Duodenal mucosa (tissue), 2 donors: ENCODE measurements around the gene CENPT.

Experiments used
- H3K27ac ChIP-seq: one replicate; pipeline ENCODE4 v1.7.0; 2013; ENCODE audit warnings: low read depth, low read length
- H3K27me3 ChIP-seq, 2 donors: one replicate each; pipeline ENCODE4 v1.7.0; 2013; ENCODE audit warnings: low read length in 2 of 2, control low read depth in 1 of 2; ENCODE audit not compliant: insufficient read depth in 2 of 2, control insufficient read depth in 1 of 2
- H3K36me3 ChIP-seq, 2 donors: one replicate each; pipeline ENCODE4 v1.7.0; 2013; ENCODE audit warnings: low read length in 2 of 2, control low read depth in 1 of 2; ENCODE audit not compliant: insufficient read depth in 2 of 2, control insufficient read depth in 1 of 2
- H3K4me1 ChIP-seq, 2 donors: one replicate each; pipeline ENCODE4 v1.7.0; 2013; ENCODE audit warnings: low read length in 2 of 2, control low read depth in 1 of 2; ENCODE audit not compliant: insufficient read depth in 2 of 2, control insufficient read depth in 1 of 2
- H3K4me3 ChIP-seq, 2 donors: one replicate each; pipeline ENCODE4 v1.7.0; 2013; ENCODE audit warnings: low read length in 2 of 2, low read depth in 1 of 2
- H3K9ac ChIP-seq, 2 donors: one replicate each; pipeline ENCODE4 v1.7.0; 2013; ENCODE audit warnings: low read length in 2 of 2, low read depth in 1 of 2
- H3K9me3 ChIP-seq, 2 donors: one replicate each; pipeline ENCODE4 v1.7.0; 2013; ENCODE audit warnings: low read length in 2 of 2, control low read depth in 1 of 2; ENCODE audit not compliant: control insufficient read depth in 1 of 2

CENPT gene

DNA sequence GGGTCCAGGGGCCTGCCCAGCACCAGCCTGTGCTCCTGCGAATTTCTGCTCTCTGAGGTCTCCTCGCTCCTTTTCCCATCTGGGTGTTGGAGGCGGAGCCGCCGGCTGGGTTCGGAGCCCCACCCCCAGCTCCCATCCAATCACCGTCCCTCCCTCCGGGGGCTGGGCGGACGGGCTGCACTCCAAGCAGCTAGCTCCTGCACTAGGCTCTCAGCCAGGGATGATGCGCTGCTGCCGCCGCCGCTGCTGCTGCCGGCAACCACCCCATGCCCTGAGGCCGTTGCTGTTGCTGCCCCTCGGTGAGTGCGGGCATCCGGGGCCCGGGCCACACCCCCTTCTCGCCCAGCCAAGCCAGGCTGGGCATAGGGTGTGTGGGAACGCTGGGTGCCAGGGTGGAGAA, 37.2 kb upstream of the CENPT start, which contains the start of gene NRN1L:
TSS of gene NRN1L (plus strand) at position 202 of the 400 bp plus-strand sequence. CDS start at position 221, 19 bp downstream.
- Histone ChIP-seq H3K36me3 (peaks cover 48 to 51% of the 10 kb centered on the region in 2 donors), H3K9ac (no peak within 1 kb of the TSS), H3K4me3 (no peak within 1 kb of the TSS)

DNA sequence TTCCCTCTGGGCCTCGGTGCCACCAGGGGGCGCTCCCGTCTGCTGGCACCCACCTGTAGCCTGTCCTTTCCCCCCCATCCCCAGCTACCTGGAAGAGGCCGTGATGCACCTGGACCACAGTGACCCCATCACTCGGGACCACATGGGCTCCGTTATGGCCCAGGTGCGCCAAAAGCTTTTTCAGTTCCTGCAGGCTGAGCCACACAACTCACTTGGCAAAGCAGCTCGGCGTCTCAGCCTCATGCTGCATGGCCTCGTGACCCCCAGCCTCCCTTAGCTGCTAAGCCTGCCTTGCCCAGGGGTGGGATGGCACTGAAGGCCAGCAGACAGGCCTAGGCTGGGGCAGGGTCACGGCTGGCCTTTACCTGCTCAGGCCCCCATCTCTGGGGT, 36.4 kb upstream of the CENPT start:
- H3K27ac ChIP-seq = no peak overlapping the region
- H3K4me1 ChIP-seq = peaks cover 6 to 16% of the 10 kb centered on the region in 2 donors

More for the DNA sequence above, 37.2 kb upstream of the CENPT start, which contains the start of gene NRN1L:
- Histone ChIP-seq H3K9me3 (no peaks in the 10 kb centered on the region), H3K4me1 (peaks cover 6 to 16% of the 10 kb centered on the region in 2 donors), H3K27ac (no peak within 1 kb of the TSS), H3K27me3 (no peaks in the 10 kb centered on the region)

DNA sequence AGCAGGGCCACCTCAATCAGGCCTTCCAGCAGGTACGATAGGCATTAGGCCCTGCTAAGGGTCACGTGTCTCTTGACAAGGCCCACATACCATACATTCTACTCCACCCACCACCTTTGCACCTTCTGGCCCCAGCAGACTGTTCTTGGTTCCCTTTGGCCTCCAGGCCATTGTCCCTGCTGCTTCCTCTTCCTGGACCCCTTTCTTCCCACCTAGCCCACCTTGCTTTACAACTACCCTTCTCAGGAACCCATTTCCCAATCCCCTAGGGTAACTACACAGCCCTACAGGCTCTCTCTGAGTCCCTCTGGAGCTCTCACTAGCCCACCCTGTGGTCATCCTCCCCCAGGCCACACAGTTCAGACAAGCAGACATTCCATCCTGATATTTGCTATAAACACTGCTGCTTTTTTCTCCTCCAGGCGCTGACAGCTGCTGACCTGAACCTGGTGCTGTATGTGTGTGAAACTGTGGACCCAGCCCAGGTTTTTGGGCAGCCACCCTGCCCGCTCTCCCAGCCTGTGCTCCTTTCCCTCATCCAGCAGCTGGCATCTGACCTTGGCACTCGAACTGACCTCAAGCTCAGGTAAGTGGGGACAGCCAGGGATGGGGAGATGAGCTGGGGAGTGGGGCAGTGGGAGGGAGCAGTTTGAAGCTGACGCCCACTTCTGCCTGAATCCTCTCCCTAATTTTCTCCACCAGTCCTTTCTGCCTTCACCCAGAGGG, 35.8 kb upstream of the CENPT start:
- peaks cover 6 to 16% of the 10 kb centered on the region in 2 donors for H3K4me1 ChIP-seq
- H3K9me3 ChIP-seq = no peaks in the 10 kb centered on the region
- H3K36me3 ChIP-seq = peaks cover 60 to 65% of the 10 kb centered on the region in 2 donors
- no peak overlapping the region for H3K4me3 ChIP-seq
- H3K9ac ChIP-seq = no peak overlapping the region
- H3K27ac ChIP-seq = no peak overlapping the region
- no peaks in the 10 kb centered on the region for H3K27me3 ChIP-seq

More for the DNA sequence above, 36.4 kb upstream of the CENPT start:
- H3K27me3 ChIP-seq = no peaks in the 10 kb centered on the region
- H3K9me3 ChIP-seq = no peaks in the 10 kb centered on the region
- H3K4me3 ChIP-seq = no peak overlapping the region
- H3K9ac ChIP-seq = no peak overlapping the region
- H3K36me3 ChIP-seq = peaks cover 54 to 59% of the 10 kb centered on the region in 2 donors

DNA sequence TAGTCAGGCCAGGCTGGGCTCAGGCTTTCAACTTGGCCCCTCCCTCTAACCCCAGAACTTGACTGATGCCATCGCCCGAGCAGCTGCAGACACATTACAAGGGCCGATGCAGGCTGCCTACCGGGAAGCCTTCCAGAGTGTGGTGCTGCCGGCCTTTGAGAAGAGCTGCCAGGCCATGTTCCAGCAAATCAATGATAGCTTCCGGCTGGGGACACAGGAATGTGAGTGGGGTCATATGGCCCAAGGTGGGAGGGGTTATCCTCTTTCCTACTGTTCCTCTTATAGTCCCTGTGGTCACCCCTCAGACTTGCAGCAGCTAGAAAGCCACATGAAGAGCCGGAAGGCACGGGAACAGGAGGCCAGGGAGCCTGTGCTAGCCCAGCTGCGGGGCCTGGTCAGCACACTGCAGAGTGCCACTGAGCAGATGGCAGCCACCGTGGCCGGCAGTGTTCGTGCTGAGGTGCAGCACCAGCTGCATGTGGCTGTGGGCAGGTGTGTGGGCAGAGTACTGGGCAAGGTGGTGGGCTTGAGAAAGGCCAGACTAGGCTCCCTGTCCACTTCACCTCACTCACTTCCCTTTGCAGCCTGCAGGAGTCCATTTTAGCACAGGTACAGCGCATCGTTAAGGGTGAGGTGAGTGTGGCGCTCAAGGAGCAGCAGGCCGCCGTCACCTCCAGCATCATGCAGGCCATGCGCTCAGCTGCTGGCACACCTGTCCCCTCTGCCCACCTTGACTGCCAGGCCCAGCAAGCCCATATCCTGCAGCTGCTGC, 35.1 kb upstream of the CENPT start:
- no peak overlapping the region for H3K9ac ChIP-seq
- peaks cover 65 to 72% of the 10 kb centered on the region in 2 donors for H3K36me3 ChIP-seq

DNA sequence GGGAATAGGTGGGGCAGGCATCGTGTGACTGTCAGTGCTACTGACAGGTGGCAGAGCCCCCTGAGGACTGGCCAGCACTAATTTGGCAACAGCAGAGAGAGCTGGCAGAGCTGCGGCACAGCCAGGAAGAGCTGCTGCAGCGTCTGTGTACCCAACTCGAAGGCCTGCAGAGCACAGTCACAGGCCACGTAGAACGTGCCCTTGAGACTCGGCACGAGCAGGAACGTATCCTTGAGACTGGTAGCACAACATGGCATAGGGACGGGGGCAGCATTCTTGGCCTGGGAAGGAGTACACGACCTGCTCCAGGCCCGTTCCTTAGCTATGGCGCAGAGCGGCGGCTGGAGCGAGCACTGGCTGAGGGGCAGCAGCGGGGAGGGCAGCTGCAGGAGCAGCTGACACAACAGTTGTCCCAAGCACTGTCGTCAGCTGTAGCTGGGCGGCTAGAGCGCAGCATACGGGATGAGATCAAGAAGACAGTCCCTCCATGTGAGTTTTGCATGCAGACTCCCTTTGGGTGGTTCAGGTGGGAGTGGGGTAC, 34.2 kb upstream of the CENPT start:
- Histone ChIP-seq H3K9ac (no peak overlapping the region), H3K4me1 (peaks cover 6 to 16% of the 10 kb centered on the region in 2 donors), H3K36me3 (peaks cover 73 to 81% of the 10 kb centered on the region in 2 donors), H3K27me3 (no peaks in the 10 kb centered on the region), H3K4me3 (no peak overlapping the region), H3K27ac (no peak overlapping the region), H3K9me3 (no peaks in the 10 kb centered on the region)

More for the DNA sequence above, 35.1 kb upstream of the CENPT start:
- Histone ChIP-seq H3K4me3 (no peak overlapping the region), H3K4me1 (peaks cover 6 to 16% of the 10 kb centered on the region in 2 donors), H3K27ac (no peak overlapping the region), H3K9me3 (no peaks in the 10 kb centered on the region), H3K27me3 (no peaks in the 10 kb centered on the region)

DNA sequence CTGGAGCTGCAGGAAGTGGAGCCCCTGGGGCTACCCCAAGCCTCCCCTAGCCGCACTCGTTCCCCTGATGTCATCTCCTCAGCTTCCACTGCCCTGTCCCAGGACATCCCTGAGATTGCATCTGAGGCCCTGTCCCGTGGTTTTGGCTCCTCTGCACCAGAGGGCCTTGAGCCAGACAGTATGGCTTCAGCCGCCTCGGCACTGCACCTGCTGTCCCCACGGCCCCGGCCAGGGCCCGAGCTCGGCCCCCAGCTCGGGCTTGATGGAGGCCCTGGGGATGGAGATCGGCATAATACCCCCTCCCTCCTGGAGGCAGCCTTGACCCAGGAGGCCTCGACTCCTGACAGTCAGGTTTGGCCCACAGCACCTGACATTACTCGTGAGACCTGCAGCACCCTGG, 33.1 kb upstream of the CENPT start:
- H3K9me3 ChIP-seq = no peaks in the 10 kb centered on the region
- no peak overlapping the region for H3K27ac ChIP-seq
- no peak overlapping the region for H3K9ac ChIP-seq
- H3K4me1 ChIP-seq = peaks cover 6 to 16% of the 10 kb centered on the region in 2 donors
- H3K4me3 ChIP-seq = no peak overlapping the region
- H3K27me3 ChIP-seq = no peaks in the 10 kb centered on the region
- peaks cover 83 to 87% of the 10 kb centered on the region in 2 donors for H3K36me3 ChIP-seq

DNA sequence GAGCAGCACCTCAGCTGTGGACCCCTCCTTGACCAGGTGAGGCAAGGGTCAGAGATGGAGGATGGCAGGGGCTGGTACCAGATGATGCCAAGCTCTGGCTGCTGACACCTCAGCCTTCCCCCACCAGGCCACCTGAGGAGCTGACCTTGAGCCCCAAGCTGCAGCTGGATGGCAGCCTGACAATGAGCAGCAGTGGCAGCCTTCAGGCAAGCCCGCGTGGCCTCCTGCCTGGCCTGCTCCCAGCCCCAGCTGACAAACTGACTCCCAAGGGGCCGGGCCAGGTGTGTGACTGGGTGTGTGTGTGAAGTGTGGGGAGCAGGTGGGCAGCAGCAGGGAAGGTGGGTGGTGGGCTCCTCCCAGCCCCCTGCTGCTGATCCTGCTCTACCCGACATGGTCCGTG, 32.4 kb upstream of the CENPT start:
- peaks cover 83 to 87% of the 10 kb centered on the region in 2 donors for H3K36me3 ChIP-seq
- no peaks in the 10 kb centered on the region for H3K9me3 ChIP-seq
- H3K9ac ChIP-seq = no peak overlapping the region
- no peaks in the 10 kb centered on the region for H3K27me3 ChIP-seq
- H3K4me1 ChIP-seq = peaks cover 11 to 19% of the 10 kb centered on the region in 2 donors
- H3K4me3 ChIP-seq = no peak overlapping the region
- H3K27ac ChIP-seq = no peak overlapping the region

DNA sequence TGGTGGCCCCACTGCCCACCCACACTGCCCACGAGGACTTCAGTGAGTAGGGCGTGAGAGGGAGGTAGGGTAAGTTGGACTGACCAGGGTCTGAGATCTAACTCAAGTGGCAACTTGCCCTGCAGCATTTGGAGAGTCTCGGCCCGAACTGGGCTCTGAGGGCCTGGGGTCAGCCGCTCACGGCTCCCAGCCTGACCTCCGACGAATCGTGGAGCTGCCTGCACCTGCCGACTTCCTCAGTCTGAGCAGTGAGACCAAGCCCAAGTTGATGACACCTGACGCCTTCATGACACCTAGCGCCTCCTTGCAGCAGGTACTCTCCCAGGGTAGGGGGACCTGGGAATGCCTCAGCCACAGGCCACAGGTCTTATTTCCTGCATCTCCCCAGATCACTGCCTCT, 32.0 kb upstream of the CENPT start:
- Histone ChIP-seq H3K4me3 (no peak overlapping the region), H3K4me1 (peaks cover 15 to 22% of the 10 kb centered on the region in 2 donors), H3K9ac (no peak overlapping the region), H3K27ac (no peak overlapping the region), H3K36me3 (peaks cover 83 to 87% of the 10 kb centered on the region in 2 donors), H3K9me3 (no peaks in the 10 kb centered on the region), H3K27me3 (no peaks in the 10 kb centered on the region)

DNA sequence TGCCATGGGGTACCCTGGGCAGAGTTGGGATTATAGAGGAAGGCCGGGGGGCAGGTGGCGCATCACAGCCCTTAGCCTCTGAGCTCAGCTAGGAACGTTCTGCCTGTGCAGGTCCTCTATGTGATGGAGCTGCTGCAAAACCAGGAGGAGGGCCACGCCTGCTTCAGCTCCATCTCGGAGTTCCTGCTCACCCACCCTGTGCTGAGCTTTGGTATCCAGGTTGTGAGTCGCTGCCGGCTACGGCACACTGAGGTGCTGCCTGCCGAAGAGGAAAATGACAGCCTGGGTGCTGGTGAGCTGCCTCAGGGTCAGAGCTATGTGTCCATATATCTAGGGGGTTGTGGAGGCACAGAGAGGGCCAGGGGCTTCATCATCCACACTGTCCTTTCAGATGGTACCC, 31.4 kb upstream of the CENPT start:
- no peaks in the 10 kb centered on the region for H3K27me3 ChIP-seq
- no peak overlapping the region for H3K4me3 ChIP-seq
- H3K4me1 ChIP-seq = peaks cover 21 to 28% of the 10 kb centered on the region in 2 donors
- H3K9ac ChIP-seq = no peak overlapping the region
- no peak overlapping the region for H3K27ac ChIP-seq
- peaks cover 78 to 82% of the 10 kb centered on the region in 2 donors for H3K36me3 ChIP-seq
- H3K9me3 ChIP-seq = no peaks in the 10 kb centered on the region

DNA sequence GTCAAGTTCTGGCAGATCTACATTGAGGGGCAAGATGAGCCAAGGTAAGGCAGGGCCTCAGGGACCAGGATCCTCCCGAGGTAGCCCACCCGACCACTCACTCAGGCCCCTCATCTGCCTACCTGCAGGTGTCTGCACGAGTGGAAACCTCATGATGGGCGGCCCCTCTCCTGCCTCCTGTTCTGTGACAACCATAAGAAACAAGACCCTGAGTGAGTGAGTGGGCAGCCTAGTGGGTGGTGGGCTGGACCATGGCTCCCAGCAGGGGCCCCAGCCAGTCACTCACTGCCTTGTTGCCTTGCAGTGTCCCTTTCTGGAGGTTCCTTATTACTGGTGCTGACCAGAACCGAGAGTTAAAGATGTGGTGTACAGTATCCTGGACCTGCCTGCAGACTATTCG, 30.7 kb upstream of the CENPT start:
- H3K36me3 ChIP-seq = peaks cover 73 to 76% of the 10 kb centered on the region in 2 donors
- no peak overlapping the region for H3K27ac ChIP-seq
- no peak overlapping the region for H3K4me3 ChIP-seq
- H3K9me3 ChIP-seq = no peaks in the 10 kb centered on the region
- peaks cover 25 to 31% of the 10 kb centered on the region in 2 donors for H3K4me1 ChIP-seq
- H3K27me3 ChIP-seq = no peaks in the 10 kb centered on the region
- H3K9ac ChIP-seq = no peak overlapping the region
